DOHH2 (cell line): ENCODE results near the gene CYP3A5.

ENCODE experiments used
- H3F3A ChIP-seq: fragments of 200-600 bp; sonication (generic), shearing (Covaris generic); 2 replicates; pipeline ENCODE4 v1.6.0; 2016; ENCODE audit warnings: antibody characterized with exemption, mild to moderate bottlenecking; ENCODE audit not compliant: control insufficient read depth, insufficient read depth
- H3K27ac ChIP-seq: fragments of 200-600 bp; sonication (generic); 2 replicates; pipeline ENCODE4 v1.5.1; 2014; ENCODE audit warnings: low read depth, mild to moderate bottlenecking, low read length, moderate library complexity
- H3K27me3 ChIP-seq: fragments of 200-600 bp; sonication (generic); 2 replicates; pipeline ENCODE4 v1.6.1; 2014; ENCODE audit warnings: mild to moderate bottlenecking, low read length, mixed read lengths; ENCODE audit not compliant: control insufficient read depth
- H3K36me3 ChIP-seq: fragments of 200-600 bp; sonication (generic); 2 replicates; pipeline ENCODE4 v1.6.1; 2014; ENCODE audit warnings: mild to moderate bottlenecking, low read length, moderate library complexity, mixed read lengths; ENCODE audit not compliant: control insufficient read depth
- H3K4me1 ChIP-seq: fragments of 200-600 bp; sonication (generic); 2 replicates; pipeline ENCODE4 v1.6.1; 2014; ENCODE audit warnings: mild to moderate bottlenecking, low read length, mixed read lengths; ENCODE audit not compliant: control insufficient read depth
- H3K4me2 ChIP-seq: fragments of 200-600 bp; sonication (generic); 2 replicates; pipeline ENCODE4 v1.6.0; 2014; ENCODE audit warnings: mild to moderate bottlenecking, low read length, moderate library complexity
- H3K4me3 ChIP-seq: fragments of 200-600 bp; sonication (generic); 2 replicates; pipeline ENCODE4 v1.5.1; 2014; ENCODE audit warnings: mild to moderate bottlenecking, low read length, mixed read lengths
- H3K79me2 ChIP-seq: fragments of 200-600 bp; sonication (generic); 2 replicates; pipeline ENCODE4 v1.6.1; 2014; ENCODE audit warnings: mild to moderate bottlenecking, low read length, mixed read lengths; ENCODE audit not compliant: control insufficient read depth
- H3K9me2 ChIP-seq: fragments of 200-600 bp; sonication (generic); replicated peaks from 2 replicates; pipeline ENCODE4 v1.6.1; 2014; ENCODE audit warnings: mild to moderate bottlenecking, low read length, mixed read lengths; ENCODE audit not compliant: control insufficient read depth
- H3K9me3 ChIP-seq: fragments of 200-600 bp; sonication (generic); 2 replicates; pipeline ENCODE4 v1.6.1; 2014; ENCODE audit warnings: antibody characterized with exemption, low read length, mixed read lengths; ENCODE audit not compliant: control insufficient read depth, insufficient read depth
- H4K20me1 ChIP-seq: fragments of 200-600 bp; sonication (generic); 2 replicates; pipeline ENCODE4 v1.6.0; 2014; ENCODE audit warnings: low read depth, mild to moderate bottlenecking, antibody characterized with exemption, low read length, moderate library complexity; ENCODE audit not compliant: control insufficient read depth, insufficient read depth
- CTCF ChIP-seq: fragments of 200-600 bp; sonication (generic); IDR thresholded peaks from one replicate; pipeline ENCODE4 v1.5.1; 2014; ENCODE audit warnings: antibody characterized with exemption, mild to moderate bottlenecking, low read depth, low read length; ENCODE audit not compliant: poor library complexity, severe bottlenecking
- EZH2phosphoT487 ChIP-seq: fragments of 200-600 bp; sonication (generic); IDR thresholded peaks from 2 replicates; pipeline ENCODE4 v1.6.1; 2017; ENCODE audit warnings: borderline replicate concordance, mild to moderate bottlenecking, antibody characterized with exemption, low read length, moderate library complexity, mixed read lengths

CYP3A5 gene

GRCh38 chr7:99677013-99677647 lies 2.7 kb downstream of the CYP3A5 start:
- Histone ChIP-seq H3K27me3 (no peaks in the 10 kb centered on the region; the same call in 1 of the 2 replicates), H4K20me1 (no peaks in the 10 kb centered on the region), H3K9me3 (no peaks in the 10 kb centered on the region; the same call in 1 of the 2 replicates), H3K4me1 (no peaks in the 10 kb centered on the region), H3K9me2 (no peaks in the 10 kb centered on the region), H3F3A (peaks cover 3% of the 10 kb centered on the region; the same call in 1 of the 2 replicates), H3K36me3 (no peaks in the 10 kb centered on the region), H3K79me2 (no peaks in the 10 kb centered on the region), H3K4me2 (no peak overlapping the region), H3K27ac (no peak overlapping the region), H3K4me3 (no peak overlapping the region)
- TF ChIP-seq CTCF: no peak
- no peak for TF ChIP-seq EZH2phosphoT487

GRCh38 chr7:99674995-99675742 lies 4.6 kb downstream of the CYP3A5 start:
- Histone ChIP-seq H3F3A (peaks cover 3% of the 10 kb centered on the region; the same call in 1 of the 2 replicates), H3K4me2 (no peak overlapping the region), H3K36me3 (no peaks in the 10 kb centered on the region), H3K4me1 (no peaks in the 10 kb centered on the region), H4K20me1 (no peaks in the 10 kb centered on the region), H3K27me3 (no peaks in the 10 kb centered on the region; the same call in 1 of the 2 replicates), H3K9me2 (no peaks in the 10 kb centered on the region), H3K27ac (no peak overlapping the region), H3K9me3 (no peaks in the 10 kb centered on the region), H3K4me3 (no peak overlapping the region), H3K79me2 (no peaks in the 10 kb centered on the region)
- TF ChIP-seq CTCF (no peak), EZH2phosphoT487 (no peak)

- Histone ChIP-seq H3K4me1 (no peaks in the 10 kb centered on the region), H3K27ac (no peak overlapping the region), H3F3A (peaks cover 3% of the 10 kb centered on the region; the same call in 1 of the 2 replicates)
These were observed 7.2 kb downstream of the CYP3A5 start for GRCh38 chr7:99672573-99672972.

More at GRCh38 chr7:99672573-99672972, 7.2 kb downstream of the CYP3A5 start:
- Histone ChIP-seq H3K79me2 (no peaks in the 10 kb centered on the region), H3K36me3 (no peaks in the 10 kb centered on the region), H4K20me1 (no peaks in the 10 kb centered on the region), H3K27me3 (no peaks in the 10 kb centered on the region; the same call in 1 of the 2 replicates), H3K9me2 (no peaks in the 10 kb centered on the region), H3K4me2 (no peak overlapping the region), H3K9me3 (no peaks in the 10 kb centered on the region), H3K4me3 (no peak overlapping the region)
- no peak for TF ChIP-seq CTCF
- TF ChIP-seq EZH2phosphoT487: no peak
